H9 (cell line): Measurements from ENCODE around the gene MAP4K3. TPM values are rescaled to one million over a fixed set of nuclear protein-coding genes. Genes with fewer than 3 reads are reported as not detected.

ENCODE experiments used
- DNase-seq: peaks from one replicate; pipeline ENCODE4 v3.0.0-alpha.2; 2017
- H2AFZ ChIP-seq: one replicate; pipeline ENCODE4 v1.6.1; 2013; ENCODE audit warnings: mild to moderate bottlenecking, low read length, control low read depth, moderate library complexity
- H2AK5ac ChIP-seq: 2 replicates; pipeline ENCODE4 v1.6.1; 2013; ENCODE audit warnings: low read length, control low read depth, mixed read lengths; ENCODE audit not compliant: insufficient read length
- H2BK120ac ChIP-seq: one replicate; pipeline ENCODE4 v1.6.1; 2013; ENCODE audit warnings: low read depth, mild to moderate bottlenecking, low read length, control low read depth, inconsistent platforms; ENCODE audit not compliant: poor library complexity, severe bottlenecking
- H2BK12ac ChIP-seq: 2 replicates; pipeline ENCODE4 v1.6.1; 2013; ENCODE audit warnings: low read length, control low read depth, mixed read lengths, low read depth; ENCODE audit not compliant: insufficient read length
- H2BK15ac ChIP-seq: 2 replicates; pipeline ENCODE4 v1.6.1; 2013; ENCODE audit warnings: low read depth, low read length, control low read depth
- H2BK20ac ChIP-seq: one replicate; pipeline ENCODE4 v1.6.1; 2013; ENCODE audit warnings: low read depth, mild to moderate bottlenecking, low read length, control low read depth, inconsistent platforms; ENCODE audit not compliant: poor library complexity, severe bottlenecking
- H2BK5ac ChIP-seq: 2 replicates; pipeline ENCODE4 v1.6.1; 2013; ENCODE audit warnings: low read length, control low read depth, mixed read lengths; ENCODE audit not compliant: insufficient read length
- H3K14ac ChIP-seq: 2 replicates; pipeline ENCODE4 v1.6.1; 2013; ENCODE audit warnings: low read length, control low read depth; ENCODE audit not compliant: insufficient read depth
- H3K18ac ChIP-seq: 2 replicates; pipeline ENCODE4 v1.6.1; 2013; ENCODE audit warnings: low read depth, mild to moderate bottlenecking, mixed read lengths, low read length, control low read depth; ENCODE audit not compliant: insufficient read length
- H3K23ac ChIP-seq: 2 replicates; pipeline ENCODE4 v1.6.1; 2013; ENCODE audit warnings: low read length, control low read depth, mixed read lengths, low read depth; ENCODE audit not compliant: insufficient read length
- H3K23me2 ChIP-seq: 2 replicates; pipeline ENCODE4 v1.6.1; 2013; ENCODE audit warnings: low read depth, mild to moderate bottlenecking, mixed read lengths, low read length, control low read depth; ENCODE audit not compliant: insufficient read length, poor library complexity, severe bottlenecking
- H3K27ac ChIP-seq: 2 replicates; pipeline ENCODE4 v1.5.1; 2013; ENCODE audit warnings: low read length, control low read depth, mixed read lengths, low read depth; ENCODE audit not compliant: insufficient read length
- H3K27me3 ChIP-seq: 2 replicates; pipeline ENCODE4 v1.6.1; 2013; ENCODE audit warnings: low read length, control low read depth, inconsistent platforms; ENCODE audit not compliant: insufficient read depth
- H3K4ac ChIP-seq: 2 replicates; pipeline ENCODE4 v1.6.1; 2013; ENCODE audit warnings: low read depth, mild to moderate bottlenecking, control low read depth, inconsistent platforms, low read length, moderate library complexity
- H3K4me1 ChIP-seq: 2 replicates; pipeline ENCODE4 v1.6.1; 2013; ENCODE audit warnings: low read length, control low read depth, inconsistent platforms; ENCODE audit not compliant: insufficient read depth
- H3K4me2 ChIP-seq: 2 replicates; pipeline ENCODE4 v1.6.1; 2013; ENCODE audit warnings: low read length, control low read depth, mixed read lengths; ENCODE audit not compliant: insufficient read length, insufficient read depth
- H3K56ac ChIP-seq: 2 replicates; pipeline ENCODE4 v1.6.1; 2013; ENCODE audit warnings: low read depth, mild to moderate bottlenecking, mixed read lengths, low read length, control low read depth; ENCODE audit not compliant: insufficient read length
- H3K79me1 ChIP-seq: 2 replicates; pipeline ENCODE4 v1.6.1; 2013; ENCODE audit warnings: low read depth, mild to moderate bottlenecking, moderate library complexity, low read length, control low read depth, inconsistent platforms; ENCODE audit not compliant: insufficient read depth, poor library complexity, severe bottlenecking
- H3K79me2 ChIP-seq: 2 replicates; pipeline ENCODE4 v1.6.1; 2013; ENCODE audit warnings: low read length, control low read depth, inconsistent platforms; ENCODE audit not compliant: insufficient read depth
- H3K9ac ChIP-seq: 2 replicates; pipeline ENCODE4 v1.6.1; 2013; ENCODE audit warnings: low read length, control low read depth, mixed read lengths; ENCODE audit not compliant: insufficient read length; ENCODE audit errors: extremely low read depth
- H3K9me3 ChIP-seq: one replicate; pipeline ENCODE4 v1.6.1; 2013; ENCODE audit warnings: low read depth, low read length, inconsistent platforms; ENCODE audit not compliant: control insufficient read depth
- H3T11ph ChIP-seq: one replicate; pipeline ENCODE4 v1.6.1; 2013; ENCODE audit warnings: mild to moderate bottlenecking, low read length, control low read depth, inconsistent platforms
- H4K20me1 ChIP-seq: one replicate; pipeline ENCODE4 v1.6.1; 2013; ENCODE audit not compliant: control insufficient read depth, insufficient read length, insufficient read depth
- H4K5ac ChIP-seq: 2 replicates; pipeline ENCODE4 v1.6.1; 2013; ENCODE audit warnings: low read depth, mild to moderate bottlenecking, mixed read lengths, low read length, control low read depth; ENCODE audit not compliant: insufficient read length
- H4K8ac ChIP-seq: replicated peaks from 2 replicates; pipeline ENCODE4 v1.6.1; 2013; ENCODE audit warnings: low read length, control low read depth, mixed read lengths, low read depth; ENCODE audit not compliant: insufficient read length
- H4K91ac ChIP-seq: 2 replicates; pipeline ENCODE4 v1.6.1; 2013; ENCODE audit warnings: low read depth, mild to moderate bottlenecking, moderate library complexity, mixed read lengths, low read length, control low read depth; ENCODE audit not compliant: insufficient read length
- H3K27ac Mint-ChIP-seq, 3 experiments: 2 replicates in 2 of 3; 3 replicates in 1 of 3; pipeline ENCODE4 v1.8.0; 2020 to 2021; ENCODE audit warnings: mixed read lengths in 3 of 3, mild to moderate bottlenecking in 1 of 3, moderate library complexity in 1 of 3
- H3K27me3 Mint-ChIP-seq: 2 replicates; pipeline ENCODE4 v1.8.0; 2021; ENCODE audit warnings: low read depth, mild to moderate bottlenecking, moderate library complexity, mixed read lengths
- H3K36me3 Mint-ChIP-seq, 3 experiments: 2 replicates in 2 of 3; 3 replicates in 1 of 3; pipeline ENCODE4 v1.8.0; 2020 to 2021; ENCODE audit warnings: low read depth in 3 of 3, mixed read lengths in 3 of 3; ENCODE audit not compliant: insufficient read depth in 1 of 3
- H3K4me1 Mint-ChIP-seq, 2 experiments: 2 replicates each; pipeline ENCODE4 v1.8.0; 2020; ENCODE audit warnings: mixed read lengths in 2 of 2
- H3K4me3 Mint-ChIP-seq, 2 experiments: 2 replicates in 1 of 2; 3 replicates in 1 of 2; pipeline ENCODE4 v1.8.0; 2020 to 2021; ENCODE audit warnings: mild to moderate bottlenecking in 2 of 2, mixed read lengths in 2 of 2, moderate library complexity in 1 of 2
- H3K9me3 Mint-ChIP-seq, 2 experiments: 2 replicates in 1 of 2; 3 replicates in 1 of 2; pipeline ENCODE4 v1.8.0; 2020; ENCODE audit warnings: mild to moderate bottlenecking in 2 of 2, mixed read lengths in 2 of 2, moderate library complexity in 1 of 2
- WGBS: extraction: QIAGEN DNeasy Blood & Tissue Kit; methylation state at CpG from one replicate; pipeline ENCODE4 v1.1.7; 2013; ENCODE audit warnings: missing lambda C conversion rate, low lambda C conversion rate, mixed read lengths; ENCODE audit not compliant: insufficient read length; ENCODE audit errors: extremely low coverage; 5-methylcytosine and 5-hydroxymethylcytosine counted together
- total RNA-seq: library from RNA; stranded (reverse); gene quantifications from 2 replicates; pipeline ENCODE4 v1.2.1, GENCODE V29; 2021
- TF ChIP-seq, protein P1 (sequence below): fragments of 200-600 bp; sonication (generic); conservative IDR thresholded peaks from 3 replicates; pipeline ENCODE4 v1.8.0; 2021; ENCODE audit warnings: antibody characterized with exemption, mild to moderate bottlenecking

MAP4K3 gene
- total RNA-seq, 1 experiment from 2014 or later, result 37.9 TPM

DNA sequence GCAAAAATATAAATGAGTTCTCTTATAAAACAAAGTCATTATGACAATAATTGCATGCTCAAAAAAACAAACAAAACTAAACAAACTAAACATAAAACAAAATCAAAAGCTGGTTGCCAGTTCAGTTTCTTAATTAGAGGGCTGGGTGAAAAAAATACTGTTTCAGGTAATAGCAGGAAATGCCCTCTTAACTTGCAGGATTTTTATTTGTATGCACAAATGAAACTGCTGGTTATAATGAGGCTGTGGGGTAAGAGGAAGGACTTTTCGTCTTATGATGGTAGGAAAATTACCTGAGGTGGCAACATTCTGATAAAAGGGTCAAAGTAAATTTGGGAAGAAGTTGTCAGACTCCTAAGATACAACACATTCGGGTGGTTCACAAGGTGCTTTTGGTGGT, 171.8 kb downstream of the MAP4K3 start:
- Mint-ChIP-seq H3K36me3 (peaks cover 12 to 29% (median 16%) of the 10 kb centered on the region in 3 experiments; a peak in 6 of 7 replicates), H3K4me1 (peaks cover 0 to 4% of the 10 kb centered on the region in 2 experiments; a peak in 2 of 4 replicates), H3K9me3 (no peaks in the 10 kb centered on the region), H3K27me3 (no peaks in the 10 kb centered on the region), H3K4me3 (no peak overlapping the region), H3K27ac (no peak overlapping the region)
- Histone ChIP-seq H4K91ac (no peak overlapping the region), H2BK120ac (no peak overlapping the region), H3K18ac (no peak overlapping the region), H3K27ac (no peak overlapping the region), H3K23me2 (no peaks in the 10 kb centered on the region), H2BK5ac (no peak overlapping the region), H3K4ac (no peak overlapping the region), H2BK12ac (no peak overlapping the region), H3K56ac (no peak overlapping the region), H3K4me1 (no peaks in the 10 kb centered on the region), H2BK15ac (no peak overlapping the region), H3K23ac (no peak overlapping the region), H4K5ac (no peak overlapping the region), H3K9me3 (no peaks in the 10 kb centered on the region), H3K27me3 (no peaks in the 10 kb centered on the region), H4K8ac (no peak overlapping the region), H2BK20ac (no peak overlapping the region), H3K14ac (no peak overlapping the region), H2AK5ac (no peak overlapping the region), H2AFZ (no peak overlapping the region), H3T11ph (no peak overlapping the region), H4K20me1 (no peaks in the 10 kb centered on the region), H3K79me1 (no peaks in the 10 kb centered on the region), H3K9ac (no peak overlapping the region), H3K4me2 (no peak overlapping the region), H3K79me2 (no peaks in the 10 kb centered on the region)
- DNase-seq, result no peak
- WGBS, result no CpG with 5 or more reads among the region's 2 CpGs
- TF ChIP-seq, protein P1, sequence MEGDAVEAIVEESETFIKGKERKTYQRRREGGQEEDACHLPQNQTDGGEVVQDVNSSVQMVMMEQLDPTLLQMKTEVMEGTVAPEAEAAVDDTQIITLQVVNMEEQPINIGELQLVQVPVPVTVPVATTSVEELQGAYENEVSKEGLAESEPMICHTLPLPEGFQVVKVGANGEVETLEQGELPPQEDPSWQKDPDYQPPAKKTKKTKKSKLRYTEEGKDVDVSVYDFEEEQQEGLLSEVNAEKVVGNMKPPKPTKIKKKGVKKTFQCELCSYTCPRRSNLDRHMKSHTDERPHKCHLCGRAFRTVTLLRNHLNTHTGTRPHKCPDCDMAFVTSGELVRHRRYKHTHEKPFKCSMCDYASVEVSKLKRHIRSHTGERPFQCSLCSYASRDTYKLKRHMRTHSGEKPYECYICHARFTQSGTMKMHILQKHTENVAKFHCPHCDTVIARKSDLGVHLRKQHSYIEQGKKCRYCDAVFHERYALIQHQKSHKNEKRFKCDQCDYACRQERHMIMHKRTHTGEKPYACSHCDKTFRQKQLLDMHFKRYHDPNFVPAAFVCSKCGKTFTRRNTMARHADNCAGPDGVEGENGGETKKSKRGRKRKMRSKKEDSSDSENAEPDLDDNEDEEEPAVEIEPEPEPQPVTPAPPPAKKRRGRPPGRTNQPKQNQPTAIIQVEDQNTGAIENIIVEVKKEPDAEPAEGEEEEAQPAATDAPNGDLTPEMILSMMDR, result no peak
